Measurements from ENCODE around the gene RAD50. TPM values are rescaled to one million over a fixed set of nuclear protein-coding genes. Genes with fewer than 3 reads are reported as not detected.

Gene RAD50
- polyA plus RNA-seq, 1 of the 3 experiments (the other 2 are of a cell fraction) = 20.0 TPM

DNA sequence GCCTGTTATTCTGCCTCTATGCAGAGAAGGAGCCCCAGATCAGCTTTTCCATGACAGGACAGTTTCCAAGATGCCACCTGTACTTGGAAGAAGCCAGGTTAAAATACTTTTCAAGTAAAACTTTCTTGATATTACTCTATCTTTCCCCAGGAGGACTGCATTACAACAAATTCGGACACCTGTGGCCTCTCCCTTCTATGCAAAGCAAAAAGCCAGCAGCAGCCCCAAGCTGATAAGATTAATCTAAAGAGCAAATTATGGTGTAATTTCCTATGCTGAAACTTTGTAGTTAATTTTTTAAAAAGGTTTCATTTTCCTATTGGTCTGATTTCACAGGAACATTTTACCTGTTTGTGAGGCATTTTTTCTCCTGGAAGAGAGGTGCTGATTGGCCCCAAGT lies 116.7 kb downstream of the RAD50 start:
- Histone ChIP-seq H3K4me3 (ENCODE audit: low read depth in 2 of 2, low read length in 1 of 2) (no peak overlapping the region), H3K9me2 (no peaks in the 10 kb centered on the region), H2AFZ (ENCODE audit: low read depth) (no peak overlapping the region), H3K36me3 (replicated peaks in 1 of 2; ENCODE audit: control insufficient read depth in 1 of 2, insufficient read depth in 2 of 2, low read length in 1 of 2) (no peaks in the 10 kb centered on the region), H3F3A (replicated peaks; ENCODE audit: insufficient read depth) (peaks cover 27% of the 10 kb centered on the region), H4K20me1 (ENCODE audit: insufficient read depth) (no peaks in the 10 kb centered on the region), H3K27me3 (ENCODE audit: insufficient read depth) (no peaks in the 10 kb centered on the region), H3K27ac (ENCODE audit: low read depth in 2 of 2, low read length in 1 of 2) (peak overlapping the region in 1 of 2 experiments; percentile 92; a peak in 1 of 4 replicates), H3K4me1 (ENCODE audit: control insufficient read depth in 1 of 2, insufficient read depth in 2 of 2, low read depth in 1 of 2, low read length in 1 of 2) (peaks cover 3 to 26% of the 10 kb centered on the region in 2 experiments; a peak in 3 of 4 replicates), H3K9ac (no peak overlapping the region), H3K9me3 (no peaks in the 10 kb centered on the region), H3K79me2 (ENCODE audit: insufficient read depth) (no peaks in the 10 kb centered on the region), H3K4me2 (no peak overlapping the region)
- 100% methylated on average over 1 of the region's 1 CpG for WGBS (ENCODE audit: low lambda C conversion rate)
- TF ChIP-seq EP300 (IDR thresholded peaks at IDR 0.05; ENCODE audit: borderline replicate concordance in 1 of 2, low read depth in 1 of 2, low read length in 1 of 2) = no peak
- TF ChIP-seq, protein P1, sequence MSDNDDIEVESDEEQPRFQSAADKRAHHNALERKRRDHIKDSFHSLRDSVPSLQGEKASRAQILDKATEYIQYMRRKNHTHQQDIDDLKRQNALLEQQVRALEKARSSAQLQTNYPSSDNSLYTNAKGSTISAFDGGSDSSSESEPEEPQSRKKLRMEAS (IDR thresholded peaks at IDR 0.05; ENCODE audit: low read depth) = no peak
- TF ChIP-seq, protein P2, sequence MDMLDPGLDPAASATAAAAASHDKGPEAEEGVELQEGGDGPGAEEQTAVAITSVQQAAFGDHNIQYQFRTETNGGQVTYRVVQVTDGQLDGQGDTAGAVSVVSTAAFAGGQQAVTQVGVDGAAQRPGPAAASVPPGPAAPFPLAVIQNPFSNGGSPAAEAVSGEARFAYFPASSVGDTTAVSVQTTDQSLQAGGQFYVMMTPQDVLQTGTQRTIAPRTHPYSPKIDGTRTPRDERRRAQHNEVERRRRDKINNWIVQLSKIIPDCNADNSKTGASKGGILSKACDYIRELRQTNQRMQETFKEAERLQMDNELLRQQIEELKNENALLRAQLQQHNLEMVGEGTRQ (IDR thresholded peaks at IDR 0.05; ENCODE audit: borderline replicate concordance, low read depth, low read length) = no peak
- no peak for TF ChIP-seq FOSL2 (IDR thresholded peaks at IDR 0.05; ENCODE audit: borderline replicate concordance, low read depth)
- TF ChIP-seq TEAD4 (IDR thresholded peaks at IDR 0.05; ENCODE audit: borderline replicate concordance, insufficient read depth) = no peak
- TF ChIP-seq POLR2AphosphoS5 (IDR thresholded peaks at IDR 0.05; ENCODE audit: low read depth, low read length) = no peak
- no peak for TF ChIP-seq RCOR1 (IDR thresholded peaks at IDR 0.05; ENCODE audit: low read length)
- no peak for TF ChIP-seq JUND (IDR thresholded peaks at IDR 0.05)
- TF ChIP-seq MEF2A (IDR thresholded peaks at IDR 0.05; ENCODE audit: borderline replicate concordance, low read depth) = no peak
- TF ChIP-seq CHD2 (IDR thresholded peaks at IDR 0.05; ENCODE audit: low read length, partially characterized antibody) = no peak
- TF ChIP-seq RAD21 (IDR thresholded peaks at IDR 0.05; ENCODE audit: low read length) = no peak
- TF ChIP-seq, protein P3, sequence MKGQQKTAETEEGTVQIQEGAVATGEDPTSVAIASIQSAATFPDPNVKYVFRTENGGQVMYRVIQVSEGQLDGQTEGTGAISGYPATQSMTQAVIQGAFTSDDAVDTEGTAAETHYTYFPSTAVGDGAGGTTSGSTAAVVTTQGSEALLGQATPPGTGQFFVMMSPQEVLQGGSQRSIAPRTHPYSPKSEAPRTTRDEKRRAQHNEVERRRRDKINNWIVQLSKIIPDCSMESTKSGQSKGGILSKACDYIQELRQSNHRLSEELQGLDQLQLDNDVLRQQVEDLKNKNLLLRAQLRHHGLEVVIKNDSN (IDR thresholded peaks at IDR 0.05; ENCODE audit: borderline replicate concordance, low read depth) = no peak
- TF ChIP-seq, protein P4, sequence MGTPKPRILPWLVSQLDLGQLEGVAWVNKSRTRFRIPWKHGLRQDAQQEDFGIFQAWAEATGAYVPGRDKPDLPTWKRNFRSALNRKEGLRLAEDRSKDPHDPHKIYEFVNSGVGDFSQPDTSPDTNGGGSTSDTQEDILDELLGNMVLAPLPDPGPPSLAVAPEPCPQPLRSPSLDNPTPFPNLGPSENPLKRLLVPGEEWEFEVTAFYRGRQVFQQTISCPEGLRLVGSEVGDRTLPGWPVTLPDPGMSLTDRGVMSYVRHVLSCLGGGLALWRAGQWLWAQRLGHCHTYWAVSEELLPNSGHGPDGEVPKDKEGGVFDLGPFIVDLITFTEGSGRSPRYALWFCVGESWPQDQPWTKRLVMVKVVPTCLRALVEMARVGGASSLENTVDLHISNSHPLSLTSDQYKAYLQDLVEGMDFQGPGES (IDR thresholded peaks at IDR 0.05; ENCODE audit: low read depth, low read length) = no peak
- no peak for TF ChIP-seq NRF1 (IDR thresholded peaks at IDR 0.05; ENCODE audit: low read depth, low read length)
- no peak for TF ChIP-seq YY1 (IDR thresholded peaks at IDR 0.05; ENCODE audit: low read depth)
- no peak for TF ChIP-seq TCF12 (IDR thresholded peaks at IDR 0.05)
- no peak for TF ChIP-seq FOXM1 (IDR thresholded peaks at IDR 0.05; ENCODE audit: low read depth)
- TF ChIP-seq, protein P5, sequence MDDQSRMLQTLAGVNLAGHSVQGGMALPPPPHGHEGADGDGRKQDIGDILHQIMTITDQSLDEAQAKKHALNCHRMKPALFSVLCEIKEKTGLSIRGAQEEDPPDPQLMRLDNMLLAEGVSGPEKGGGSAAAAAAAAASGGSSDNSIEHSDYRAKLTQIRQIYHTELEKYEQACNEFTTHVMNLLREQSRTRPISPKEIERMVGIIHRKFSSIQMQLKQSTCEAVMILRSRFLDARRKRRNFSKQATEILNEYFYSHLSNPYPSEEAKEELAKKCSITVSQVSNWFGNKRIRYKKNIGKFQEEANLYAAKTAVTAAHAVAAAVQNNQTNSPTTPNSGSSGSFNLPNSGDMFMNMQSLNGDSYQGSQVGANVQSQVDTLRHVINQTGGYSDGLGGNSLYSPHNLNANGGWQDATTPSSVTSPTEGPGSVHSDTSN (IDR thresholded peaks at IDR 0.05) = no peak
- no peak for TF ChIP-seq TAF1 (IDR thresholded peaks at IDR 0.05; ENCODE audit: borderline replicate concordance, low read depth, low read length)
- ChIA-PET POLR2A (no interaction called here), CTCF (interaction anchor here (0.7 to 1.1 kb wide), 2 partner anchors 42 to 44 kb away, joined by 3 read pairs; no protein-coding TSS in a partner anchor)
- DNase-seq = no peak
